Aortic smooth muscle cell (primary cell): Measurements from ENCODE around the gene OR6C75. TPM values are rescaled to one million over a fixed set of nuclear protein-coding genes. Genes with fewer than 3 reads are reported as not detected.

Source experiments
- total RNA-seq: library from RNA; depleted of rRNA; stranded (reverse); fragments of >200 nt; gene quantifications from 2 replicates; pipeline ENCODE4 v1.2.3, GENCODE V29; 2014

The OR6C75 gene
- total RNA-seq: not detected in 2 replicates

GRCh38 chr12:55362675-55363074 lies at the start of gene OR6C75:
TSS of gene OR6C75 (plus strand) at chr12:55362975. CDS start at chr12:55365111, 2,136 bp downstream.

GRCh38 chr12:55314043-55314442 lies 48.7 kb upstream of the OR6C75 start, which contains the start of gene OR6C1:
TSS of gene OR6C1 (plus strand) at chr12:55314343. CDS start at chr12:55320600, 6,257 bp downstream.

GRCh38 chr12:55330446-55330845 lies 32.3 kb upstream of the OR6C75 start, which contains the start of gene OR6C3:
TSS of gene OR6C3 (plus strand) at chr12:55330746. CDS start at chr12:55331701, 955 bp downstream.

GRCh38 chr12:55400229-55400628 lies 37.5 kb downstream of the OR6C75 start, which contains the start of gene OR6C65:
TSS of gene OR6C65 (plus strand) at chr12:55400529. CDS start at chr12:55400529, 0 bp downstream.

Other genes starting within 250 kb of the OR6C75 start
- not detected in 2 replicates for gene OR9K2, start 236.6 kb upstream of the OR6C75 start, total RNA-seq
- not detected in 2 replicates for gene OR10A7, start 141.9 kb upstream of the OR6C75 start, total RNA-seq
- gene OR6C74, start 118.4 kb upstream of the OR6C75 start, total RNA-seq: not detected in 2 replicates
- gene OR6C6, start 66.4 kb upstream of the OR6C75 start, total RNA-seq: not detected in 2 replicates
- gene OR6C1, start 48.6 kb upstream of the OR6C75 start, total RNA-seq: not detected in 2 replicates
- not detected in 2 replicates for gene OR6C3, start 32.2 kb upstream of the OR6C75 start, total RNA-seq
- gene OR6C65, start 37.6 kb downstream of the OR6C75 start, total RNA-seq: not detected in 2 replicates
- not detected in 2 replicates for gene OR6C76, start 63.3 kb downstream of the OR6C75 start, total RNA-seq
- not detected in 2 replicates for gene OR6C2, start 81.1 kb downstream of the OR6C75 start, total RNA-seq
- gene OR6C70, start 107.2 kb downstream of the OR6C75 start, total RNA-seq: not detected in 2 replicates
- gene OR6C68, start 129.4 kb downstream of the OR6C75 start, total RNA-seq: not detected in 2 replicates
- gene OR6C4, start 186.6 kb downstream of the OR6C75 start, total RNA-seq: not detected in 2 replicates
- gene OR2AP1, start 209.5 kb downstream of the OR6C75 start, total RNA-seq: not detected in 2 replicates